Neuronal stem cell (in vitro differentiated cells): ENCODE results near the gene NPB.

Source experiments
- DNase-seq: peaks from one replicate; pipeline ENCODE4 v3.0.0-alpha.2; 2013; ENCODE audit warnings: low spot score
- H2AFZ ChIP-seq: one replicate; pipeline ENCODE4 v1.6.1; 2013; ENCODE audit warnings: mild to moderate bottlenecking, low read length, inconsistent platforms
- H2AK5ac ChIP-seq: 2 replicates; pipeline ENCODE4 v1.6.1; 2013; ENCODE audit warnings: low read depth, mild to moderate bottlenecking, inconsistent platforms, low read length, moderate library complexity, mixed read lengths
- H2BK120ac ChIP-seq: 2 replicates; pipeline ENCODE4 v1.6.1; 2013; ENCODE audit warnings: low read depth, mild to moderate bottlenecking, inconsistent platforms, low read length, moderate library complexity, mixed read lengths
- H2BK12ac ChIP-seq: one replicate; pipeline ENCODE4 v1.6.1; 2013; ENCODE audit warnings: low read length, inconsistent platforms
- H2BK15ac ChIP-seq: 2 replicates; pipeline ENCODE4 v1.6.1; 2013; ENCODE audit warnings: mild to moderate bottlenecking, low read length, inconsistent platforms, mixed read lengths
- H2BK5ac ChIP-seq: one replicate; pipeline ENCODE4 v1.6.1; 2013; ENCODE audit warnings: inconsistent platforms, mild to moderate bottlenecking, low read length, moderate library complexity
- H3K14ac ChIP-seq: one replicate; pipeline ENCODE4 v1.6.1; 2013; ENCODE audit warnings: low read length, inconsistent platforms
- H3K18ac ChIP-seq: 2 replicates; pipeline ENCODE4 v1.6.1; 2013; ENCODE audit warnings: low read length, inconsistent platforms
- H3K23ac ChIP-seq: 2 replicates; pipeline ENCODE4 v1.6.1; 2013; ENCODE audit warnings: low read depth, mild to moderate bottlenecking, mixed read lengths, low read length, inconsistent platforms; ENCODE audit not compliant: poor library complexity
- H3K27ac ChIP-seq: replicated peaks from 3 replicates; pipeline ENCODE4 v1.5.1; 2013; ENCODE audit warnings: low read length, inconsistent platforms
- H3K27me3 ChIP-seq, 3 experiments: 2 replicates each; pipeline ENCODE4 v1.6.1; 2013; ENCODE audit warnings: low read length in 3 of 3, mild to moderate bottlenecking in 2 of 3, inconsistent platforms in 1 of 3, low read depth in 1 of 3, mixed read lengths in 1 of 3, moderate library complexity in 1 of 3; ENCODE audit not compliant: control insufficient read depth in 3 of 3, insufficient read depth in 3 of 3
- H3K36me3 ChIP-seq, 2 donors: replicated peaks in 1 of 2; 2 replicates each; pipeline ENCODE4 v1.6.1; 2013; ENCODE audit warnings: low read length in 2 of 2; ENCODE audit not compliant: control insufficient read depth in 2 of 2, insufficient read depth in 2 of 2
- H3K4ac ChIP-seq: 2 replicates; pipeline ENCODE4 v1.6.1; 2013; ENCODE audit warnings: inconsistent platforms, mild to moderate bottlenecking, low read length, moderate library complexity
- H3K4me1 ChIP-seq, 2 donors: 1 replicate in 1 of 2; 2 replicates in 1 of 2; pipeline ENCODE4 v1.6.1; 2013; ENCODE audit warnings: low read length in 2 of 2, low read depth in 1 of 2; ENCODE audit not compliant: control insufficient read depth in 2 of 2, insufficient read depth in 1 of 2
- H3K4me2 ChIP-seq: one replicate; pipeline ENCODE4 v1.6.1; 2013; ENCODE audit warnings: mild to moderate bottlenecking, low read length, inconsistent platforms; ENCODE audit not compliant: insufficient read depth, poor library complexity, severe bottlenecking
- H3K4me3 ChIP-seq, 2 donors: 2 replicates each; pipeline ENCODE4 v1.5.1; 2013; ENCODE audit warnings: low read length in 2 of 2, mild to moderate bottlenecking in 2 of 2, inconsistent platforms in 1 of 2, moderate library complexity in 1 of 2
- H3K79me1 ChIP-seq: one replicate; pipeline ENCODE4 v1.6.1; 2013; ENCODE audit warnings: low read depth, mild to moderate bottlenecking, inconsistent platforms, low read length, moderate library complexity
- H3K9ac ChIP-seq: one replicate; pipeline ENCODE4 v1.6.1; 2013; ENCODE audit warnings: mild to moderate bottlenecking, low read depth, low read length, inconsistent platforms; ENCODE audit not compliant: poor library complexity
- H3K9me3 ChIP-seq, 2 donors: replicated peaks in 1 of 2; 2 replicates each; pipeline versions ENCODE3 to v1.6.1; 2013; ENCODE audit warnings: low read length in 2 of 2, mild to moderate bottlenecking in 2 of 2, inconsistent platforms in 1 of 2, low read depth in 1 of 2, mixed read lengths in 1 of 2, moderate library complexity in 1 of 2; ENCODE audit not compliant: control insufficient read depth in 2 of 2, insufficient read depth in 1 of 2
- H4K8ac ChIP-seq: one replicate; pipeline ENCODE4 v1.6.1; 2013; ENCODE audit warnings: low read depth, mild to moderate bottlenecking, inconsistent platforms, low read length, moderate library complexity
- H4K91ac ChIP-seq: one replicate; pipeline ENCODE4 v1.6.1; 2013; ENCODE audit warnings: low read length, low read depth, mild to moderate bottlenecking, inconsistent platforms; ENCODE audit not compliant: poor library complexity
- WGBS, 2 donors: extraction: QIAGEN DNeasy Blood & Tissue Kit; methylation state at CpG; one replicate each; pipeline ENCODE4 v1.1.7; 2013; ENCODE audit warnings: missing lambda C conversion rate in 2 of 2, mixed read lengths in 1 of 2; ENCODE audit not compliant: insufficient read length in 2 of 2, insufficient replicate concordance in 1 of 2; ENCODE audit errors: extremely low coverage in 2 of 2; 5-methylcytosine and 5-hydroxymethylcytosine counted together

The NPB gene

GRCh38 chr17:81918832-81919545 lies 17.0 kb downstream of the NPB start:
- H3K18ac ChIP-seq = no peak overlapping the region
- H3K27me3 ChIP-seq = no peaks in the 10 kb centered on the region
- no peak overlapping the region for H2BK12ac ChIP-seq
- no peak overlapping the region for H2BK15ac ChIP-seq
- no CpG with 5 or more reads among the region's 15 CpGs for WGBS, 2 donors
- H3K4me3 ChIP-seq = no peak overlapping the region
- no peak overlapping the region for H3K27ac ChIP-seq
- no peak overlapping the region for H3K23ac ChIP-seq
- peak overlapping the region; percentile 5 for H2AK5ac ChIP-seq
- peaks cover 34% of the 10 kb centered on the region for H3K79me1 ChIP-seq
- H2BK5ac ChIP-seq = no peak overlapping the region
- H3K9me3 ChIP-seq = peaks cover 0 to 3% of the 10 kb centered on the region in 2 donors
- no peak overlapping the region for H3K14ac ChIP-seq
- H3K4ac ChIP-seq = no peak overlapping the region
- H2AFZ ChIP-seq = no peak overlapping the region
- H3K9ac ChIP-seq = no peak overlapping the region
- H4K8ac ChIP-seq = no peak overlapping the region
- no peak overlapping the region for H4K91ac ChIP-seq
- no peak overlapping the region for H3K4me2 ChIP-seq
- DNase-seq = no peak
- H2BK120ac ChIP-seq = no peak overlapping the region
- peaks cover 32 to 59% of the 10 kb centered on the region in 2 donors for H3K36me3 ChIP-seq
- H3K4me1 ChIP-seq = peaks cover 7 to 13% of the 10 kb centered on the region in 2 donors

- peak overlapping the region; percentile 60 for H3K23ac ChIP-seq
- H2BK5ac ChIP-seq = no peak overlapping the region
- no peak overlapping the region for H2AK5ac ChIP-seq
- H4K8ac ChIP-seq = peak overlapping the region; percentile 19
- H3K4me3 ChIP-seq = no peak overlapping the region
- no peak overlapping the region for H2BK120ac ChIP-seq
- H2BK15ac ChIP-seq = no peak overlapping the region
- no peak overlapping the region for H2AFZ ChIP-seq
- DNase-seq = no peak
- WGBS, 2 donors = no CpG with 5 or more reads among the region's 33 CpGs
- H3K9ac ChIP-seq = no peak overlapping the region
- H3K4me2 ChIP-seq = no peak overlapping the region
- H3K27ac ChIP-seq = no peak overlapping the region
- peaks cover 17 to 25% of the 10 kb centered on the region in 2 donors for H3K4me1 ChIP-seq
- H2BK12ac ChIP-seq = no peak overlapping the region
- H3K9me3 ChIP-seq = peaks cover 0 to 3% of the 10 kb centered on the region in 2 donors
- no peak overlapping the region for H3K4ac ChIP-seq
- H3K27me3 ChIP-seq = no peaks in the 10 kb centered on the region
- H3K14ac ChIP-seq = no peak overlapping the region
- no peak overlapping the region for H4K91ac ChIP-seq
- H3K18ac ChIP-seq = no peak overlapping the region
- peaks cover 42% of the 10 kb centered on the region for H3K79me1 ChIP-seq
- H3K36me3 ChIP-seq = peaks cover 17 to 40% of the 10 kb centered on the region in 2 donors
Observed at GRCh38 chr17:81920612-81921536, 18.8 kb downstream of the NPB start.

- H3K9ac ChIP-seq = no peak overlapping the region
- H3K36me3 ChIP-seq = peaks cover 17 to 36% of the 10 kb centered on the region in 2 donors
- H3K4me1 ChIP-seq = peaks cover 22 to 31% of the 10 kb centered on the region in 2 donors
- no peak overlapping the region for H2BK15ac ChIP-seq
- no peak overlapping the region for H3K4me3 ChIP-seq
- no peak overlapping the region for H2AFZ ChIP-seq
- H3K23ac ChIP-seq = no peak overlapping the region
- no peak for DNase-seq
- no CpG with 5 or more reads among the region's 3 CpGs for WGBS, 2 donors
- H2BK12ac ChIP-seq = no peak overlapping the region
- no peak overlapping the region for H3K18ac ChIP-seq
- H2AK5ac ChIP-seq = no peak overlapping the region
- no peaks in the 10 kb centered on the region for H3K27me3 ChIP-seq
- no peak overlapping the region for H2BK120ac ChIP-seq
- H3K79me1 ChIP-seq = peaks cover 47% of the 10 kb centered on the region
- H2BK5ac ChIP-seq = no peak overlapping the region
- no peak overlapping the region for H3K27ac ChIP-seq
- no peak overlapping the region for H3K14ac ChIP-seq
- H4K91ac ChIP-seq = no peak overlapping the region
- H4K8ac ChIP-seq = peak overlapping the region; percentile 19
- no peak overlapping the region for H3K4ac ChIP-seq
- peaks cover 0 to 3% of the 10 kb centered on the region in 2 donors for H3K9me3 ChIP-seq
- H3K4me2 ChIP-seq = no peak overlapping the region
Observed at GRCh38 chr17:81921537-81921862, 19.5 kb downstream of the NPB start.

- H3K18ac ChIP-seq = no peak overlapping the region
- no peak overlapping the region for H2BK15ac ChIP-seq
- H2BK120ac ChIP-seq = no peak overlapping the region
- peaks cover 17 to 36% of the 10 kb centered on the region in 2 donors for H3K36me3 ChIP-seq
- no peak overlapping the region for H2BK5ac ChIP-seq
- H3K79me1 ChIP-seq = peaks cover 48% of the 10 kb centered on the region
- WGBS, 2 donors = no CpG with 5 or more reads among the region's 23 CpGs
- H2AFZ ChIP-seq = no peak overlapping the region
- no peak overlapping the region for H3K4me3 ChIP-seq
- no peak overlapping the region for H3K23ac ChIP-seq
- no peak overlapping the region for H2AK5ac ChIP-seq
- H3K27me3 ChIP-seq = no peaks in the 10 kb centered on the region
- no peak overlapping the region for H3K4me2 ChIP-seq
- H3K9me3 ChIP-seq = peaks cover 0 to 3% of the 10 kb centered on the region in 2 donors
- H3K4me1 ChIP-seq = peaks cover 16 to 30% of the 10 kb centered on the region in 2 donors
- no peak overlapping the region for H3K14ac ChIP-seq
- no peak overlapping the region for H4K91ac ChIP-seq
- no peak overlapping the region for H3K27ac ChIP-seq
- no peak overlapping the region for H3K4ac ChIP-seq
- peak overlapping the region; percentile 17 for H3K9ac ChIP-seq
- no peak overlapping the region for H2BK12ac ChIP-seq
- no peak for DNase-seq
- H4K8ac ChIP-seq = no peak overlapping the region
Observed at GRCh38 chr17:81921996-81922565, 20.0 kb downstream of the NPB start.
